GM23248 (cell line): ENCODE results near the gene CCNY.

Experiments used
- EZH2 ChIP-seq: fragments of 200-600 bp; sonication (generic); IDR thresholded peaks from 2 replicates; pipeline ENCODE4 v1.6.1; 2018; ENCODE audit warnings: antibody characterized with exemption, mild to moderate bottlenecking; ENCODE audit not compliant: insufficient read depth, poor library complexity, severe bottlenecking
- EZH2phosphoT487 ChIP-seq: fragments of 200-600 bp; sonication (generic); IDR thresholded peaks from 2 replicates; pipeline ENCODE4 v1.6.1; 2018; ENCODE audit warnings: antibody characterized with exemption, moderate library complexity, mild to moderate bottlenecking, low read depth; ENCODE audit not compliant: insufficient read depth

DNA sequence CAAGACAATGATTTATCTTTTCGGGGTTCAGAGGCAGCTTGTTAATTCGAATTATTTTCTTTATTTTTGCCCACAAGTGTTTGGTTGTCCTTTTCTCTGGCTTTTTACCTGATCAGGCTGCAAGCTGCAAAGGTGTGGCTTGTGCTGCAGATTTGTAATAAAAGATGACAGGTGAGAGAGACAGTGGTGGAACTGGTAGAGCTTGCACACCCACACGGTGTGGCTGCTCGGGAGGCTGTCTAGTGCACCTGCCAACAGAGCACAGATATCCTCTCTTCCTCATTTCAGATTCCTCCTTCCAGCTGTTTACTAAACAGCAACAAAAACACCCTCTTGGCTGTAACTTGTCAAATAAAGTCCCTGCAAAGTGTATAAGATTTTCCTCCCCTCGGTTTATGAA is 278.0 kb downstream of the CCNY start:
- TF ChIP-seq EZH2phosphoT487 = no peak
- TF ChIP-seq EZH2 = no peak
